H1 (cell line): ENCODE data around the gene FHOD1. TPM values are rescaled to one million over a fixed set of nuclear protein-coding genes. Genes with fewer than 3 reads are reported as not detected.

Experiments
- CTCF ChIA-PET: fragments of 300-600 bp; sonication (Branson Sonifier 250); formaldehyde crosslinking; loops from one replicate; lab custom pipeline; 2021; ENCODE audit not compliant: partially characterized antibody; lab: Charles Lee
- POLR2A ChIA-PET: fragments of 300-600 bp; sonication (Branson Sonifier 250); formaldehyde crosslinking; loops from one replicate; lab custom pipeline; 2021; ENCODE audit warnings: inconsistent platforms; ENCODE audit not compliant: partially characterized antibody; lab: Charles Lee
- DNase-seq, 2 experiments: peaks; one replicate each; pipeline versions ENCODE4 v3.0.0 to v3.0.0-alpha.2; 2010 to 2022; ENCODE audit warnings: low spot score in 2 of 2, low read depth in 1 of 2, mixed read lengths in 1 of 2
- FAIRE-seq: peaks from 2 replicates; lab custom pipeline; 2011; peaks lifted over from hg19 to GRCh38; lab: Jason Lieb, UNC
- H2AFZ ChIP-seq: 2 replicates; pipeline ENCODE4 v1.8.1; 2012; ENCODE audit warnings: low read length, inconsistent platforms
- H2AK5ac ChIP-seq: 2 replicates; pipeline ENCODE4 v1.6.1; 2013; ENCODE audit warnings: low read depth, low read length
- H2BK120ac ChIP-seq: replicated peaks from 2 replicates; pipeline ENCODE3; 2013; ENCODE audit warnings: low read depth, low read length, inconsistent platforms
- H2BK12ac ChIP-seq: 2 replicates; pipeline ENCODE4 v1.6.1; 2013; ENCODE audit warnings: low read depth, low read length
- H2BK15ac ChIP-seq: 2 replicates; pipeline ENCODE4 v1.6.1; 2013; ENCODE audit warnings: low read length
- H2BK20ac ChIP-seq: 2 replicates; pipeline ENCODE4 v1.6.1; 2013; ENCODE audit warnings: low read length
- H2BK5ac ChIP-seq: 2 replicates; pipeline ENCODE4 v1.6.1; 2013; ENCODE audit warnings: low read depth, low read length
- H3K14ac ChIP-seq: 2 replicates; pipeline ENCODE4 v1.6.1; 2013; ENCODE audit warnings: inconsistent platforms; ENCODE audit not compliant: insufficient read length
- H3K18ac ChIP-seq: 2 replicates; pipeline ENCODE4 v1.6.1; 2013; ENCODE audit warnings: low read length; ENCODE audit errors: extremely low read depth
- H3K23ac ChIP-seq: 2 replicates; pipeline ENCODE4 v1.6.1; 2013; ENCODE audit warnings: inconsistent platforms; ENCODE audit not compliant: insufficient read length
- H3K23me2 ChIP-seq: 2 replicates; pipeline ENCODE4 v1.6.1; 2013; ENCODE audit warnings: low read depth, low read length
- H3K27ac ChIP-seq: 2 replicates; pipeline ENCODE4 v1.6.1; 2011; ENCODE audit warnings: low read depth, low read length, inconsistent platforms
- H3K27me3 ChIP-seq, 4 experiments: replicated peaks in 1 of 4; 1 replicate in 1 of 4; 2 replicates in 3 of 4; pipeline versions ENCODE4 v1.6.1 to v1.8.1; 2011 to 2013; ENCODE audit warnings: low read length in 3 of 4, mild to moderate bottlenecking in 3 of 4, inconsistent platforms in 2 of 4, mixed read lengths in 2 of 4, moderate library complexity in 1 of 4; ENCODE audit not compliant: control insufficient read depth in 3 of 4, insufficient read depth in 3 of 4; ENCODE audit errors: extremely low read depth in 1 of 4
- H3K36me3 ChIP-seq, 4 experiments: 2 replicates each; pipeline versions ENCODE4 v1.6.1 to v1.8.1; 2011 to 2013; ENCODE audit warnings: mild to moderate bottlenecking in 4 of 4, low read length in 3 of 4, moderate library complexity in 2 of 4, control low read depth in 1 of 4, inconsistent platforms in 1 of 4; ENCODE audit not compliant: insufficient read depth in 4 of 4, control insufficient read depth in 2 of 4
- H3K4ac ChIP-seq: replicated peaks from 2 replicates; pipeline ENCODE3; 2013; ENCODE audit warnings: low read length, low read depth, mixed read lengths, inconsistent platforms; ENCODE audit not compliant: insufficient read length
- H3K4me1 ChIP-seq, 4 experiments: replicated peaks in 1 of 4; 1 replicate in 1 of 4; 2 replicates in 3 of 4; pipeline versions ENCODE4 v1.6.1 to v1.8.1; 2011 to 2013; ENCODE audit warnings: low read length in 3 of 4, inconsistent platforms in 2 of 4, mixed read lengths in 1 of 4; ENCODE audit not compliant: insufficient read depth in 4 of 4, control insufficient read depth in 3 of 4
- H3K4me2 ChIP-seq, 2 experiments: 2 replicates each; pipeline versions ENCODE4 v1.6.1 to v1.8.1; 2011 to 2013; ENCODE audit warnings: low read depth in 2 of 2, low read length in 2 of 2, control low read depth in 1 of 2, inconsistent platforms in 1 of 2, mild to moderate bottlenecking in 1 of 2; ENCODE audit not compliant: insufficient read depth in 1 of 2
- H3K4me3 ChIP-seq, 4 experiments: fragments of 200-600, 300-600 bp in 1 of 4; sonication (generic), shearing (Covaris generic), sonication (Bioruptor Twin) in 1 of 4; 2 replicates each; pipeline versions ENCODE4 v1.5.1 to v1.8.1; 2011 to 2016; ENCODE audit warnings: low read length in 4 of 4, low read depth in 3 of 4, control low read depth in 2 of 4, inconsistent platforms in 2 of 4, mild to moderate bottlenecking in 2 of 4, mixed read lengths in 1 of 4, moderate library complexity in 1 of 4; ENCODE audit not compliant: insufficient read depth in 2 of 4; ENCODE audit errors: extremely low read depth in 1 of 4
- H3K56ac ChIP-seq: replicated peaks from 2 replicates; pipeline ENCODE3; 2013; ENCODE audit warnings: low read depth, mild to moderate bottlenecking, mixed read lengths, low read length, inconsistent platforms; ENCODE audit not compliant: insufficient read length
- H3K79me1 ChIP-seq: 2 replicates; pipeline ENCODE4 v1.6.1; 2013; ENCODE audit warnings: low read depth, low read length, control low read depth
- H3K79me2 ChIP-seq, 2 experiments: 2 replicates each; pipeline versions ENCODE4 v1.6.1 to v1.8.1; 2012 to 2013; ENCODE audit warnings: low read length in 2 of 2, mild to moderate bottlenecking in 2 of 2, inconsistent platforms in 1 of 2; ENCODE audit not compliant: insufficient read depth in 2 of 2, control insufficient read depth in 1 of 2
- H3K9ac ChIP-seq, 4 experiments: replicated peaks in 1 of 4; 1 replicate in 1 of 4; 2 replicates in 3 of 4; pipeline versions ENCODE4 v1.6.1 to v1.8.1; 2011 to 2013; ENCODE audit warnings: low read depth in 3 of 4, low read length in 3 of 4, control low read depth in 2 of 4, mild to moderate bottlenecking in 2 of 4, moderate library complexity in 2 of 4, inconsistent platforms in 1 of 4; ENCODE audit errors: extremely low read depth in 1 of 4
- H3K9me3 ChIP-seq, 2 experiments: 2 replicates each; pipeline versions ENCODE4 v1.6.1 to v1.8.1; 2012 to 2013; ENCODE audit warnings: mild to moderate bottlenecking in 2 of 2, moderate library complexity in 2 of 2, control low read depth in 1 of 2, inconsistent platforms in 1 of 2, low read depth in 1 of 2, low read length in 1 of 2, mixed read lengths in 1 of 2; ENCODE audit not compliant: insufficient read depth in 2 of 2
- H4K20me1 ChIP-seq, 2 experiments: replicated peaks in 1 of 2; 2 replicates each; pipeline versions ENCODE3 to v1.8.1; 2011 to 2013; ENCODE audit warnings: inconsistent platforms in 2 of 2, low read length in 2 of 2, mild to moderate bottlenecking in 1 of 2; ENCODE audit not compliant: insufficient read depth in 2 of 2, control insufficient read depth in 1 of 2
- H4K5ac ChIP-seq: 2 replicates; pipeline ENCODE4 v1.6.1; 2013; ENCODE audit warnings: low read length, low read depth, mixed read lengths, inconsistent platforms; ENCODE audit not compliant: insufficient read length
- H4K8ac ChIP-seq: 2 replicates; pipeline ENCODE4 v1.8.0; 2013; ENCODE audit warnings: mild to moderate bottlenecking, moderate library complexity, low read length, inconsistent platforms; ENCODE audit not compliant: insufficient read depth; ENCODE audit errors: extremely low read depth
- H4K91ac ChIP-seq: replicated peaks from 2 replicates; pipeline ENCODE3; 2013; ENCODE audit warnings: low read length, mixed read lengths, inconsistent platforms; ENCODE audit not compliant: insufficient read length
- BRCA1 ChIP-seq: IDR thresholded peaks from 2 replicates; pipeline ENCODE4 v1.6.1; 2012; ENCODE audit warnings: low read depth, low read length, improper control_type of control experiment
- CEBPB ChIP-seq: IDR thresholded peaks from 2 replicates; pipeline ENCODE4 v1.6.1; 2012; ENCODE audit warnings: low read depth, low read length
- EP300 ChIP-seq, 2 experiments: IDR thresholded peaks; 1 replicate in 1 of 2; 2 replicates in 1 of 2; pipeline ENCODE4 v1.6.1; 2011 to 2012; ENCODE audit warnings: low read depth in 2 of 2, low read length in 2 of 2, mild to moderate bottlenecking in 2 of 2, borderline replicate concordance in 1 of 2, inconsistent platforms in 1 of 2, moderate library complexity in 1 of 2
- FOSL1 ChIP-seq: IDR thresholded peaks from 2 replicates; pipeline ENCODE4 v1.6.1; 2011; ENCODE audit warnings: mild to moderate bottlenecking, low read depth, low read length, moderate library complexity; ENCODE audit not compliant: insufficient read depth
- KDM4A ChIP-seq: IDR thresholded peaks from one replicate; pipeline ENCODE4 v1.7.1; 2012; ENCODE audit warnings: low read depth, mild to moderate bottlenecking, moderate library complexity, low read length, inconsistent platforms; ENCODE audit not compliant: severe bottlenecking
- PHF8 ChIP-seq: fragments of 200-600 bp; sonication (generic); conservative IDR thresholded peaks from 2 replicates; pipeline ENCODE4 v1.7.1; 2012; ENCODE audit warnings: low read depth, mild to moderate bottlenecking, inconsistent platforms, low read length, moderate library complexity
- RFX5 ChIP-seq: IDR thresholded peaks from 2 replicates; pipeline ENCODE4 v1.6.1; 2011; ENCODE audit warnings: low read depth, low read length, improper control_type of control experiment, borderline replicate concordance
- RXRA ChIP-seq: IDR thresholded peaks from 2 replicates; pipeline ENCODE4 v1.6.1; 2011; ENCODE audit warnings: low read depth, mild to moderate bottlenecking, low read length, moderate library complexity; ENCODE audit not compliant: insufficient read depth
- SIN3A ChIP-seq, 2 experiments: IDR thresholded peaks in 1 of 2; conservative IDR thresholded peaks in 1 of 2; 2 replicates each; pipeline ENCODE4 v1.6.1; 2011 to 2012; ENCODE audit warnings: low read length in 2 of 2, improper control_type of control experiment in 1 of 2, low read depth in 1 of 2, mild to moderate bottlenecking in 1 of 2
- SIX5 ChIP-seq: IDR thresholded peaks from 2 replicates; pipeline ENCODE4 v1.6.1; 2011; ENCODE audit warnings: mild to moderate bottlenecking, low read depth, low read length
- TAF7 ChIP-seq: optimal IDR thresholded peaks from 2 replicates; pipeline ENCODE3; 2011; ENCODE audit warnings: low read depth, mild to moderate bottlenecking, inconsistent platforms, low read length, moderate library complexity, borderline replicate concordance
- TCF12 ChIP-seq: IDR thresholded peaks from 2 replicates; pipeline ENCODE4 v1.6.1; 2011; ENCODE audit warnings: low read depth, mild to moderate bottlenecking, low read length
- WGBS, 2 experiments: shearing (Covaris generic) in 1 of 2; methylation state at CpG; one replicate each; pipeline versions ENCODE4 v1.1.6 to v1.1.7; 2013 to 2015; ENCODE audit warnings: low lambda C conversion rate in 2 of 2, mixed read lengths in 2 of 2, inconsistent platforms in 1 of 2, low coverage in 1 of 2, missing lambda C conversion rate in 1 of 2; ENCODE audit not compliant: insufficient replicate concordance in 2 of 2, insufficient coverage in 1 of 2, insufficient read length in 1 of 2; ENCODE audit errors: extremely low coverage in 1 of 2, missing lambda C conversion rate in 1 of 2; 5-methylcytosine and 5-hydroxymethylcytosine counted together
- polyA plus RNA-seq, 7 experiments: library from polyadenylated mRNA; depleted of rRNA in 3 of 7; stranded (reverse) in 5 of 7; unstranded in 2 of 7; fragments of >200 nt in 5 of 7; fragments of 200-250 nt in 2 of 7; gene quantifications; 1 replicate in 5 of 7; 2 replicates in 1 of 7; 4 replicates in 1 of 7; pipeline versions ENCODE4 v1.2.1 to v1.2.3, GENCODE V29; 2011 to 2013; ENCODE audit warnings: missing spikeins in 2 of 7, mixed read lengths in 2 of 7
- total RNA-seq: library from RNA; stranded (reverse); fragmentation: NEBNext Ultra II Directional; extraction: Animal tissue kit (Norgen Biotek cat#: 25700); gene quantifications from 2 replicates; pipeline ENCODE4 v1.2.1, GENCODE V29; 2021

FHOD1 gene
- total and polyA plus RNA-seq, 2 of the 8 experiments (the other 6 are each of a cell fraction or from before 2014, with no cell fraction given): 31.3 to 60.7 TPM

GRCh38 chr16:67184453-67184994 lies 62.8 kb downstream of the FHOD1 start:
- Histone ChIP-seq H2BK12ac (no peak overlapping the region), H3K4me2 (peak overlapping the region; percentile 67 to 92), H3K18ac (no peak overlapping the region; the same call in 1 of the 2 replicates), H2BK20ac (no peak overlapping the region), H2BK5ac (no peak overlapping the region), H2AK5ac (no peak overlapping the region), H3K4me3 (peak overlapping the region; percentile 73 to 90 (median 85)), H4K20me1 (peaks cover 2 to 22% of the 10 kb centered on the region in 2 experiments), H3K14ac (no peak overlapping the region), H3K23ac (no peak overlapping the region), H2BK15ac (no peak overlapping the region), H3K23me2 (peaks cover 13% of the 10 kb centered on the region; the same call in 1 of the 2 replicates), H3K27ac (no peak overlapping the region), H4K8ac (peak overlapping the region; percentile 90), H3K79me2 (peaks cover 0 to 5% of the 10 kb centered on the region in 2 experiments; a peak in 1 of 4 replicates), H4K5ac (no peak overlapping the region), H3K79me1 (no peaks in the 10 kb centered on the region), H3K56ac (no peak overlapping the region), H3K36me3 (no peaks in the 10 kb centered on the region; a peak in 1 of 8 replicates), H4K91ac (no peak overlapping the region), H3K4ac (no peak overlapping the region), H3K27me3 (peaks cover 8 to 32% (median 19%) of the 10 kb centered on the region in 4 experiments), H3K9me3 (no peaks in the 10 kb centered on the region), H2BK120ac (no peak overlapping the region), H3K4me1 (peaks cover 0 to 17% (median 10%) of the 10 kb centered on the region in 4 experiments; a peak in 5 of 7 replicates), H2AFZ (peak overlapping the region; percentile 17; the same call in 1 of the 2 replicates), H3K9ac (no peak overlapping the region)
- ChIA-PET POLR2A (interaction anchor here (0.7 to 4.0 kb wide), 10 partner anchors 10 to 62 kb away, joined by 3 to 19 read pairs (median 4); partner anchors contain the start of genes HSF4 and NOL3), CTCF (interaction anchor here (0.5 to 9.3 kb wide), 28 partner anchors 10 to 459 kb away, joined by 3 to 151 read pairs (median 4); partner anchors contain the start of genes ELMO3, FBXL8, FHOD1 and HSF4)
- DNase-seq (peak in 1 of 2 experiments; percentile 70), FAIRE-seq (no peak)
- WGBS, 2 experiments: 13% methylated on average over 51 of the region's 59 CpGs; no CpG with 5 or more reads in 1 of the 2 experiments
- TF ChIP-seq TAF7 (no peak), CEBPB (no peak), SIX5 (no peak), TCF12 (no peak), RXRA (no peak), SIN3A (conservative IDR thresholded peaks at IDR 0.05 in 1 of 2, IDR thresholded peaks at IDR 0.05 in 1 of 2; ENCODE audit: low read depth in 1 of 2, low read length in 2 of 2) (no peak), BRCA1 (no peak), KDM4A (peak; percentile 32), PHF8 (no peak), RFX5 (no peak), FOSL1 (no peak), EP300 (IDR thresholded peaks at IDR 0.05; ENCODE audit: borderline replicate concordance in 1 of 2, low read depth in 2 of 2, low read length in 2 of 2) (no peak)
